Suprapubic skin (tissue), 3 donors: ENCODE data around the gene LEF1.

Experiments used
- CTCF ChIP-seq, 2 donors: fragments of 200-600 bp in 1 of 2; fragments of 450-650 bp in 1 of 2; sonication (generic) in 1 of 2; IDR thresholded peaks; one replicate each; pipeline ENCODE4 v1.5.1; 2016 to 2019; ENCODE audit warnings: antibody characterized with exemption in 2 of 2, mild to moderate bottlenecking in 1 of 2, moderate library complexity in 1 of 2
- POLR2A ChIP-seq, 2 donors: fragments of 450-650 bp; IDR thresholded peaks; one replicate each; pipeline ENCODE4 v1.6.1; 2017; ENCODE audit warnings: antibody characterized with exemption in 2 of 2, mild to moderate bottlenecking in 2 of 2, moderate library complexity in 2 of 2

DNA sequence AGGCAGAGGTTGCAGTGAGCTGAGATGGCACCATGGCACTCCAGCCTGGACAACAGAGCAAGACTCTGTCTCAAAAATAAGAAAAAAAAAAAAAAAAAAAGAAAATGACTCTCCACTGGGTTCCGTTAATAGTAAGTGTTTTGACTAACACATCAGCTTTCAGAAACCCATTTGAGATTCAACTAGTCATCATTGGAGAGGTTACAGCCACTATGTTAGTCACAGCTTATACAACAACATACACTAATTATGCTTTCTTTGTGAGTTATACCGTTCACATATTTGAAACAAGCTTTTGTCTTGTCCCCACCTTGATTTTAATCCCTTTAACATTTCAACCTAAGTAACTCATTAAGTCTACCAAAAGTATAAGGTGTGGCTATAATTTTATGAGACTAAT is 130.8 kb downstream of the LEF1 start:
- TF ChIP-seq CTCF (IDR thresholded peaks at IDR 0.05) (no peak), POLR2A (IDR thresholded peaks at IDR 0.05) (no peak)
